ENCODE data around the gene TTN.

- TF ChIP-seq CTCF (IDR thresholded peaks at IDR 0.05) (no peak), POLR2A (IDR thresholded peaks at IDR 0.05) (no peak)
Measured at GRCh38 chr2:178722296-178722695, 84.9 kb downstream of the TTN start.

Measured in ovary (tissue), 3 donors.